Erythroblast (primary cell): Measurements from ENCODE around the gene GFRA1.
"Not testable (repeated sequence)": the region's sequence is repeated elsewhere in the genome, so short reads cannot be mapped to it uniquely, and the experiment has no call there.

Experiments used
- DNase-seq, 2 experiments: peaks; one replicate each; lab custom pipeline; 2025; lab: John Stamatoyannopoulos, UW
- GATA1 ChIP-seq: IDR thresholded peaks from 2 replicates; pipeline ENCODE4 v1.6.1; 2011; ENCODE audit warnings: low read depth, mild to moderate bottlenecking, control low read depth, low read length, moderate library complexity
- POLR2A ChIP-seq: IDR thresholded peaks from 2 replicates; pipeline ENCODE4 v1.6.1; 2011; ENCODE audit warnings: mild to moderate bottlenecking, low read length

GFRA1 gene

GRCh38 chr10:116043861-116044260 lies 229.1 kb downstream of the GFRA1 start:
- DNase-seq = no peak
- TF ChIP-seq GATA1 (no peak), POLR2A (no peak)

GRCh38 chr10:116043304-116043703 lies 229.7 kb downstream of the GFRA1 start:
- no peak for DNase-seq
- TF ChIP-seq POLR2A (no peak), GATA1 (no peak)

DNA sequence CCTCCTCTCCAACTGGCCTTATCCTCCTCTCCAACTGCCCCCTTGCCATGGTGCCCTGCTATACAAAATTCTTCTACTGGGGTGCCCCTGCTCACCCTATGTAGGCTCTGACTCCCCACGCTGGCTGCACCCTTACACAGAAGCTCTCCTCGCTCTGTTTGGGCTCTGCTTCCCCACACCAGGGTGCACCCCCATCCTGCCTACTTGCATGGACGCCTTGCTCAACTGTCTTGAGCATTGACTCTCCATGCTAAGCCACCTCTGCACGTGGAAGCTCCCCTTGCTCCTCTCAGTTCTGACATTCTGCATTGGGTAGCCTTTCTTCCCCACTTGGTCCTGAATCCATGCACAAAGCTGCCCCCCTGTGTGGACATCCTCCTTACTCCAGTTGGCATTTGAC lies 231.1 kb downstream of the GFRA1 start:
- no peak for DNase-seq
- TF ChIP-seq GATA1 (no peak), POLR2A (no peak)

- DNase-seq = no peak
- TF ChIP-seq GATA1 = no peak
- TF ChIP-seq POLR2A = no peak
These were observed 233.4 kb downstream of the GFRA1 start for GRCh38 chr10:116039612-116040011.

GRCh38 chr10:116038259-116038658 lies 234.7 kb downstream of the GFRA1 start:
- no peak for TF ChIP-seq POLR2A
- no peak for TF ChIP-seq GATA1
- no peak for DNase-seq

DNA sequence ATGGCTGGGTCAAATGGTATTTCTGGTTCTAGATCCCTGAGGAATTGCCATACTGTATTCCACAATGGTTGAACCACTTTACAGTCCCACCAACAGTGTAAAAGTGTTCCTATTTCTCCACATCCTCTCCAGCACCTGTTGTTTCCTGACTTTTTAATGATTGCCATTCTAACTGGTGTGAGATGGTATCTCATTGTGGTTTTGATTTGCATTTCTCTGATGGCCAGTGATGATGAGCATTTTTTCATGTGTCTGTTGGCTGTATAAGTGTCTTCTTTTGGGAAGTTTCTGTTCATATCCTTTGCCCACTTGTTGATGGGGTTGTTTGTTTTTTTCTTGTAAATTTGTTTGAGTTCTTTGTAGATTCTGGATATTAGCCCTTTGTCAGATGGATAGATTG lies 237.6 kb downstream of the GFRA1 start:
- not testable (repeated sequence) for DNase-seq

GRCh38 chr10:116030576-116030975 lies 242.4 kb downstream of the GFRA1 start:
- no peak for DNase-seq
- TF ChIP-seq GATA1 (no peak), POLR2A (no peak)

DNA sequence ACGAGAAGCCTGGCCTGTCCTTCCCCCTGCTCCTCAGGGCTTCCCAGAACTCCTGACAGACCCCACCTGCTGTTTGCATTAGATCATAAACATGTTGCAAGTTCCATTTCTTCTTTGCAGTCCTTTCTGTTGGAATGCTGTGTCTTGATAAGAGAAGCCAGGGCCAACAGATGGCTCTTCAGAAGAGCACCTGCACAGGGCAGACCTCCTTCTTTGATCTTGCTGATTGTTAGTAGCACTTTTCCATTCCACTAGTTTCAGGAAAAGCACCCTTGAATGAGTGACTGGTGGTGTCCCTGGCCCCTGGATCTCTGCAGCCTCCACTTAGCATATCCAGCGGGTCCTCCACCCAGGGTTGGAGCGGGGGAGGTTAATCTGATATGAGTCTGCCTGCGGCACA lies 243.2 kb downstream of the GFRA1 start:
- TF ChIP-seq GATA1 = no peak
- no peak for TF ChIP-seq POLR2A
- DNase-seq = no peak

GRCh38 chr10:116027355-116027754 lies 245.7 kb downstream of the GFRA1 start:
- TF ChIP-seq POLR2A (no peak), GATA1 (no peak)

GRCh38 chr10:116026725-116027124 lies 246.3 kb downstream of the GFRA1 start:
- no peak for DNase-seq
- TF ChIP-seq GATA1 (no peak), POLR2A (no peak)

More at GRCh38 chr10:116027355-116027754, 245.7 kb downstream of the GFRA1 start:
- DNase-seq = no peak

GRCh38 chr10:116026315-116026714 lies 246.7 kb downstream of the GFRA1 start:
- DNase-seq = no peak
- no peak for TF ChIP-seq POLR2A
- TF ChIP-seq GATA1 = no peak

- no peak for DNase-seq
- TF ChIP-seq GATA1 (no peak), POLR2A (no peak)
These were observed 248.6 kb downstream of the GFRA1 start for GRCh38 chr10:116024271-116024878.

DNA sequence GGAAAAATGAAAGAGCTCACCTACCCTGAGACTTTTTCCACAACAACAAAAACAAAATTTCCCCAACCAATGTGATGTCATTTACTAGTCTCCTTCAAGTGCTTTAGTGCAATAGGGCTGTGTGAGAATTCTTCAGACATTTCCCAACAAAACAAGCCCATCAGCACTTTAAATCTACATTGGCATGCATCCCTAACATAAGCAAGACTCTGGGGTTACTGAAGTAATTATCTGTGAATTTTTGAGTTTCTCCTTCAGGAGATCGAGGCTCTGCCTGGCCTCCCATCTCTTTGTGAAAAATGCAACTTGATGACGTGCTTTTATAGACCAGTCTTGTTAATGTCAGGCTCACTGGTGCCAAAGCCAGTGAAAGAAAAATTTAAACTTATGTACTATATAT lies 255.6 kb downstream of the GFRA1 start:
- no peak for TF ChIP-seq GATA1
- TF ChIP-seq POLR2A = no peak

DNA sequence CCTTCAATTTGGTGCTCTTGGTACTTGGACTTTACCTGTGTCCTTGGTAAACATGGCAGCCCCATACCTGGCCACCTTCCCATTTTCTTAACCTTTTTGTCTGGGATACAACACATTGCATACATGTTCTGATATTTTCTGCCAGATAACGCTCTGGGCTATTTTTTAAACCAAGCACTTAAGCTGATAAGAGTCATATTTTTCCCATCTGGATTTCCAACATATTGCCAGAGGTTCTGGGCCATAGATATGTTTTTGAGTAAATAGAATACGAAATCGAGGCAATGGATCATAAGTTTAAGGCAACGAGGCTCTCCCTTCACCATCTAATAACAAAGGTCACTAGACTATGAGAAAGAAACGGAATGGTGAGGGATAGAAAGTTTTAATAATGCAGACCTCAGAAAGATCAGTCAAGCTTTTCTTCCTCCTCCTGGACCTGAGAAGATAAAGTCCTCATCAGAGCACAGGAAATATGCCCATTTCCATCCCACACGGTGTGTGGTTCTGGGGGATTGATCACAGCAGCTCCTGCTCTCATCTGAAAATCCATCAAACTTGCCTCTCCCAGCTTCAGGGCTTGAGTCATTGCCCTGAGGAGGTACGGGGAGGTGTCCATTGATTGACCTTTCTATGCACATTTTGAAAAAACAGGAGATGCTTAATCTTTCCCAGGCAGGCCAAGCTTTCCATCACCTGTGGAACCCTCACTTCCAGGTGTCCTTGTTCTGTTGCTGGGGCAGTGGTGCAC lies 257.2 kb downstream of the GFRA1 start:
- DNase-seq = no peak
- no peak for TF ChIP-seq POLR2A

More for the DNA sequence above, 255.6 kb downstream of the GFRA1 start:
- no peak for DNase-seq
